ENCODE data around the gene DOHH. TPM values are rescaled to one million over a fixed set of nuclear protein-coding genes. Genes with fewer than 3 reads are reported as not detected.

DOHH gene
- total and polyA plus RNA-seq, 7 donors, result 7.2 to 22.5 (median 16.9) TPM

- no peaks in the 10 kb centered on the region for H3K9me3 ChIP-seq
- intact Hi-C loops (cut with DNase I), result no loop called here
- 87 to 94% methylated on average over 57 of the region's 57 CpGs for WGBS, 2 donors
- DNase-seq, result no peak
- H3K36me3 ChIP-seq, result peaks cover 0 to 41% (median 14%) of the 10 kb centered on the region in 4 donors
- H3K4me3 ChIP-seq, result no peak overlapping the region
- TF ChIP-seq POLR2A (IDR thresholded peaks at IDR 0.05), result no peak
- TF ChIP-seq POLR2AphosphoS5 (IDR thresholded peaks at IDR 0.05), result peak in 3 of 4 donors; percentile 12 to 28 (median 22)
- H3K27me3 ChIP-seq, result no peaks in the 10 kb centered on the region
- H3K27ac ChIP-seq, result peak overlapping the region; percentile 70 to 92 (median 86)
- H3K4me1 ChIP-seq, result peaks cover 0 to 83% (median 75%) of the 10 kb centered on the region in 4 donors
Measured at GRCh38 chr19:3463714-3464586, 36.5 kb downstream of the DOHH start.

GRCh38 chr19:3462991-3463713 lies 37.3 kb downstream of the DOHH start:
- Histone ChIP-seq H3K27ac (peak overlapping the region; percentile 70 to 92 (median 86)), H3K27me3 (no peaks in the 10 kb centered on the region), H3K4me3 (no peak overlapping the region), H3K9me3 (no peaks in the 10 kb centered on the region), H3K36me3 (peaks cover 0 to 41% (median 14%) of the 10 kb centered on the region in 4 donors), H3K4me1 (peaks cover 0 to 83% (median 80%) of the 10 kb centered on the region in 4 donors)
- WGBS, 2 donors, result 85 to 90% methylated on average over 58 of the region's 58 CpGs
- TF ChIP-seq CTCF (IDR thresholded peaks at IDR 0.05) (no peak), EP300 (IDR thresholded peaks at IDR 0.05) (no peak), POLR2AphosphoS5 (IDR thresholded peaks at IDR 0.05) (peak in 1 of 4 donors; percentile 30), POLR2A (IDR thresholded peaks at IDR 0.05) (no peak)
- intact Hi-C loops (cut with DNase I), result no loop called here
- no peak for DNase-seq

DNA sequence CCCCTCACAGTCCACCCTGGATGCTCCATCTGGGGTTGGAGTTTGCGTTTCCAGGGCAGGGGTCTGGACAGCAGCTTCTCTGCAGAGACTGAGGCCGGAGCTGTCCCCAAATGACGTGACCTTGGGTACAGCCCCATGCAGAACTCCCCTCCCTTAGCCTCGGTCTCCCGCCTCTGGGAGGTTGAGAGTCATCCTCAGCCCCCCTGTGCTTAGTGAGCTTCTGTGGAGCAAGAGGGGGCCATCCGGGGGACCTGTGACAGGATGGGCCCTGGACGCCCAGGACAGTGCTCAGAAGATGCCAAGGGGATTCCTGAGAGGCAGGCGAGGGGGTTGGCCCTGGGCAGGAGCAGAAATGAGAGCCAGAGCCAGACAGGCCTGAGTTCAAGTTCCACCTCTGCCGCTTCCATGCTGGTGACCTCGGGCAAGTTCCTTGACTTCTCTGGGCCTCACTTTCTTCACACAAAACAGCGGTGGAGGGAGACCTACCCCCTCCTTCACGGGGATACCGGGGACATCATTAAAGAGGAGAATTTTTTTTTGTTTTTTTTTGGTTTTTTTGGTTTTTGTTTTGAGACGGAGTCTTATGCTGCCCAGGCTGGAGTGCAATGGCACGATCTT lies 40.4 kb downstream of the DOHH start:
- peaks cover 0 to 84% (median 79%) of the 10 kb centered on the region in 4 donors for H3K4me1 ChIP-seq
- TF ChIP-seq POLR2AphosphoS5 (IDR thresholded peaks at IDR 0.05), result no peak
- TF ChIP-seq CTCF (IDR thresholded peaks at IDR 0.05), result no peak
- no peak for TF ChIP-seq EP300 (IDR thresholded peaks at IDR 0.05)
- no peak for TF ChIP-seq POLR2A (IDR thresholded peaks at IDR 0.05)
- peak overlapping the region; percentile 82 to 92 (median 88) for H3K27ac ChIP-seq
- intact Hi-C loops (cut with DNase I), result no loop called here
- no peaks in the 10 kb centered on the region for H3K9me3 ChIP-seq
- no peak overlapping the region for H3K4me3 ChIP-seq
- 88 to 92% methylated on average over 15 of the region's 15 CpGs for WGBS, 2 donors
- no peak for DNase-seq
- H3K36me3 ChIP-seq, result peaks cover 3 to 64% (median 31%) of the 10 kb centered on the region in 4 donors
- H3K27me3 ChIP-seq, result no peaks in the 10 kb centered on the region

- peaks cover 0 to 79% (median 74%) of the 10 kb centered on the region in 4 donors for H3K4me1 ChIP-seq
- peak overlapping the region; percentile 82 to 92 (median 88) for H3K27ac ChIP-seq
- intact Hi-C loops (cut with DNase I), result no loop called here
- no peak overlapping the region for H3K4me3 ChIP-seq
- 65 to 72% methylated on average over 26 of the region's 26 CpGs for WGBS, 2 donors
- TF ChIP-seq EP300 (IDR thresholded peaks at IDR 0.05) (peak in 2 of 4 donors; percentile 39 to 81), POLR2A (IDR thresholded peaks at IDR 0.05) (no peak), POLR2AphosphoS5 (IDR thresholded peaks at IDR 0.05) (peak in 3 of 4 donors; percentile 43 to 76 (median 52))
- H3K36me3 ChIP-seq, result peaks cover 7 to 71% (median 39%) of the 10 kb centered on the region in 4 donors
- no peaks in the 10 kb centered on the region for H3K9me3 ChIP-seq
- DNase-seq, result peak; percentile 95
- H3K27me3 ChIP-seq, result no peaks in the 10 kb centered on the region
Measured at GRCh38 chr19:3459089-3459881, 41.2 kb downstream of the DOHH start.

Data from sigmoid colon (tissue), 7 donors.